SK-N-SH treated with all-trans-retinoic acid at 6 μM for 48 hours (cell line): ENCODE measurements around the gene MED8.

Experiments
- ARNTL ChIP-seq: fragments of 450-650 bp; formaldehyde crosslinking; IDR thresholded peaks from 2 replicates; pipeline ENCODE4 v1.5.0; 2020; ENCODE audit warnings: low read depth, mild to moderate bottlenecking, moderate library complexity, borderline replicate concordance
- CSDC2 ChIP-seq: fragments of 250-450 bp; sonication (Bioruptor Pico); IDR thresholded peaks from 2 replicates; pipeline ENCODE4 v1.5.0; 2020; ENCODE audit warnings: mild to moderate bottlenecking, moderate library complexity
- ISL1 ChIP-seq: fragments of 250-450 bp; sonication (Bioruptor Pico); IDR thresholded peaks from 2 replicates; pipeline ENCODE4 v2.1.2; 2022; ENCODE audit warnings: mild to moderate bottlenecking, moderate library complexity
- RARB ChIP-seq: fragments of 250-450 bp; sonication (Bioruptor Pico); IDR thresholded peaks from 2 replicates; pipeline ENCODE4 v1.8.0; 2021; ENCODE audit warnings: mild to moderate bottlenecking, moderate library complexity
- TOX ChIP-seq: fragments of 250-450 bp; sonication (Bioruptor Pico); IDR thresholded peaks from 2 replicates; pipeline ENCODE4 v1.8.0; 2021; ENCODE audit warnings: mild to moderate bottlenecking, moderate library complexity, borderline replicate concordance
- ZC3H10 ChIP-seq: fragments of 250-450 bp; sonication (Bioruptor Pico); IDR thresholded peaks from 2 replicates; pipeline ENCODE4 v1.5.1; 2021; ENCODE audit warnings: mild to moderate bottlenecking, moderate library complexity
- ZFP3 ChIP-seq: fragments of 250-450 bp; sonication (Bioruptor Pico); IDR thresholded peaks from 2 replicates; pipeline ENCODE4 v1.5.0; 2020; ENCODE audit warnings: mild to moderate bottlenecking, moderate library complexity
- ZFP30 ChIP-seq: fragments of 450-650 bp; formaldehyde crosslinking; IDR thresholded peaks from 2 replicates; pipeline ENCODE4 v1.5.0; 2022; ENCODE audit warnings: mild to moderate bottlenecking, moderate library complexity
- ZNF70 ChIP-seq: fragments of 450-650 bp; formaldehyde crosslinking; IDR thresholded peaks from 2 replicates; pipeline ENCODE4 v1.5.0; 2020; ENCODE audit warnings: mild to moderate bottlenecking, moderate library complexity
- ZNF8 ChIP-seq: fragments of 450-650 bp; formaldehyde crosslinking; IDR thresholded peaks from 2 replicates; pipeline ENCODE4 v1.5.0; 2020; ENCODE audit warnings: mild to moderate bottlenecking, moderate library complexity
- TF ChIP-seq, protein P1 (sequence below): fragments of 250-450 bp; sonication (Bioruptor Pico); IDR thresholded peaks from 2 replicates; pipeline ENCODE4 v1.5.1; 2021; ENCODE audit warnings: mild to moderate bottlenecking, moderate library complexity
- TF ChIP-seq, protein P2 (sequence below): fragments of 250-450 bp; sonication (Bioruptor Pico); IDR thresholded peaks from 2 replicates; pipeline ENCODE4 v1.5.1; 2020; ENCODE audit warnings: low read depth, mild to moderate bottlenecking, moderate library complexity
- TF ChIP-seq, protein P3 (sequence below): fragments of 250-450 bp; sonication (Bioruptor Pico); IDR thresholded peaks from 2 replicates; pipeline ENCODE4 v1.8.0; 2020; ENCODE audit warnings: mild to moderate bottlenecking, moderate library complexity, borderline replicate concordance
- TF ChIP-seq, protein P4 (sequence below): fragments of 250-450 bp; sonication (Bioruptor Pico); IDR thresholded peaks from 2 replicates; pipeline ENCODE4 v1.5.0; 2020; ENCODE audit warnings: mild to moderate bottlenecking, moderate library complexity

DNA sequence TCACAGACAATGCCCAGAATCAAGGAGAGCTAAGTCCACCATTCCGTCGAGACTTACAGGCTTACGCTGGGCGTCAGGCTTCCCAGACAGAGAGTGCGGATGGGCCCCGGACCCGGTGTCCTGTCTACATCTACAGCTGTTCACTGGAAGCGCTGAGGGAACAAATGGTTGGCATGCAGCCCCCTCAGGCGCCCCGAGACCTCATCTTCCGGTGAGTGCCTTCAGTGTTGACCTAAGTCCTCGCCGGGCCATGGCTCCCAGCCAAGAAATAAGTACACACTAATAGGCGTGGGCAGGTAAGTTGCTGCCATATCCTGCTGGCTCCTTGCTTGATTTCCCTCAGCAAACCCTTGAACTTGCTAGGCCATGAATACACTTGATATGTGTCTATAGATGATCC, 37.9 kb upstream of the MED8 start:
- TF ChIP-seq, protein P1, sequence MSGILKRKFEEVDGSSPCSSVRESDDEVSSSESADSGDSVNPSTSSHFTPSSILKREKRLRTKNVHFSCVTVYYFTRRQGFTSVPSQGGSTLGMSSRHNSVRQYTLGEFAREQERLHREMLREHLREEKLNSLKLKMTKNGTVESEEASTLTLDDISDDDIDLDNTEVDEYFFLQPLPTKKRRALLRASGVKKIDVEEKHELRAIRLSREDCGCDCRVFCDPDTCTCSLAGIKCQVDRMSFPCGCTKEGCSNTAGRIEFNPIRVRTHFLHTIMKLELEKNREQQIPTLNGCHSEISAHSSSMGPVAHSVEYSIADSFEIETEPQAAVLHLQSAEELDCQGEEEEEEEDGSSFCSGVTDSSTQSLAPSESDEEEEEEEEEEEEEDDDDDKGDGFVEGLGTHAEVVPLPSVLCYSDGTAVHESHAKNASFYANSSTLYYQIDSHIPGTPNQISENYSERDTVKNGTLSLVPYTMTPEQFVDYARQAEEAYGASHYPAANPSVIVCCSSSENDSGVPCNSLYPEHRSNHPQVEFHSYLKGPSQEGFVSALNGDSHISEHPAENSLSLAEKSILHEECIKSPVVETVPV: no peak
- no peak for TF ChIP-seq ARNTL (CRISPR knock-in tag)
- TF ChIP-seq ISL1 (CRISPR knock-in tag): no peak
- no peak for TF ChIP-seq ZFP30 (CRISPR knock-in tag)
- TF ChIP-seq, protein P2, sequence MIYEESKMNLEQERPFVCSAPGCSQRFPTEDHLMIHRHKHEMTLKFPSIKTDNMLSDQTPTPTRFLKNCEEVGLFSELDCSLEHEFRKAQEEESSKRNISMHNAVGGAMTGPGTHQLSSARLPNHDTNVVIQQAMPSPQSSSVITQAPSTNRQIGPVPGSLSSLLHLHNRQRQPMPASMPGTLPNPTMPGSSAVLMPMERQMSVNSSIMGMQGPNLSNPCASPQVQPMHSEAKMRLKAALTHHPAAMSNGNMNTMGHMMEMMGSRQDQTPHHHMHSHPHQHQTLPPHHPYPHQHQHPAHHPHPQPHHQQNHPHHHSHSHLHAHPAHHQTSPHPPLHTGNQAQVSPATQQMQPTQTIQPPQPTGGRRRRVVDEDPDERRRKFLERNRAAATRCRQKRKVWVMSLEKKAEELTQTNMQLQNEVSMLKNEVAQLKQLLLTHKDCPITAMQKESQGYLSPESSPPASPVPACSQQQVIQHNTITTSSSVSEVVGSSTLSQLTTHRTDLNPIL (CRISPR knock-in tag): no peak
- no peak for TF ChIP-seq ZFP3 (CRISPR knock-in tag)
- TF ChIP-seq, protein P3, sequence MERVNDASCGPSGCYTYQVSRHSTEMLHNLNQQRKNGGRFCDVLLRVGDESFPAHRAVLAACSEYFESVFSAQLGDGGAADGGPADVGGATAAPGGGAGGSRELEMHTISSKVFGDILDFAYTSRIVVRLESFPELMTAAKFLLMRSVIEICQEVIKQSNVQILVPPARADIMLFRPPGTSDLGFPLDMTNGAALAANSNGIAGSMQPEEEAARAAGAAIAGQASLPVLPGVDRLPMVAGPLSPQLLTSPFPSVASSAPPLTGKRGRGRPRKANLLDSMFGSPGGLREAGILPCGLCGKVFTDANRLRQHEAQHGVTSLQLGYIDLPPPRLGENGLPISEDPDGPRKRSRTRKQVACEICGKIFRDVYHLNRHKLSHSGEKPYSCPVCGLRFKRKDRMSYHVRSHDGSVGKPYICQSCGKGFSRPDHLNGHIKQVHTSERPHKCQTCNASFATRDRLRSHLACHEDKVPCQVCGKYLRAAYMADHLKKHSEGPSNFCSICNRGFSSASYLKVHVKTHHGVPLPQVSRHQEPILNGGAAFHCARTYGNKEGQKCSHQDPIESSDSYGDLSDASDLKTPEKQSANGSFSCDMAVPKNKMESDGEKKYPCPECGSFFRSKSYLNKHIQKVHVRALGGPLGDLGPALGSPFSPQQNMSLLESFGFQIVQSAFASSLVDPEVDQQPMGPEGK (CRISPR knock-in tag): no peak
- TF ChIP-seq, protein P4, sequence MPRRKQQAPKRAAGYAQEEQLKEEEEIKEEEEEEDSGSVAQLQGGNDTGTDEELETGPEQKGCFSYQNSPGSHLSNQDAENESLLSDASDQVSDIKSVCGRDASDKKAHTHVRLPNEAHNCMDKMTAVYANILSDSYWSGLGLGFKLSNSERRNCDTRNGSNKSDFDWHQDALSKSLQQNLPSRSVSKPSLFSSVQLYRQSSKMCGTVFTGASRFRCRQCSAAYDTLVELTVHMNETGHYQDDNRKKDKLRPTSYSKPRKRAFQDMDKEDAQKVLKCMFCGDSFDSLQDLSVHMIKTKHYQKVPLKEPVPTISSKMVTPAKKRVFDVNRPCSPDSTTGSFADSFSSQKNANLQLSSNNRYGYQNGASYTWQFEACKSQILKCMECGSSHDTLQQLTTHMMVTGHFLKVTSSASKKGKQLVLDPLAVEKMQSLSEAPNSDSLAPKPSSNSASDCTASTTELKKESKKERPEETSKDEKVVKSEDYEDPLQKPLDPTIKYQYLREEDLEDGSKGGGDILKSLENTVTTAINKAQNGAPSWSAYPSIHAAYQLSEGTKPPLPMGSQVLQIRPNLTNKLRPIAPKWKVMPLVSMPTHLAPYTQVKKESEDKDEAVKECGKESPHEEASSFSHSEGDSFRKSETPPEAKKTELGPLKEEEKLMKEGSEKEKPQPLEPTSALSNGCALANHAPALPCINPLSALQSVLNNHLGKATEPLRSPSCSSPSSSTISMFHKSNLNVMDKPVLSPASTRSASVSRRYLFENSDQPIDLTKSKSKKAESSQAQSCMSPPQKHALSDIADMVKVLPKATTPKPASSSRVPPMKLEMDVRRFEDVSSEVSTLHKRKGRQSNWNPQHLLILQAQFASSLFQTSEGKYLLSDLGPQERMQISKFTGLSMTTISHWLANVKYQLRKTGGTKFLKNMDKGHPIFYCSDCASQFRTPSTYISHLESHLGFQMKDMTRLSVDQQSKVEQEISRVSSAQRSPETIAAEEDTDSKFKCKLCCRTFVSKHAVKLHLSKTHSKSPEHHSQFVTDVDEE: no peak
- no peak for TF ChIP-seq ZNF8 (CRISPR knock-in tag)
- no peak for TF ChIP-seq RARB (CRISPR knock-in tag)
- TF ChIP-seq TOX: no peak
- no peak for TF ChIP-seq ZC3H10 (CRISPR knock-in tag)
- no peak for TF ChIP-seq ZNF70 (CRISPR knock-in tag)
- TF ChIP-seq CSDC2: no peak
